SU-DHL-6 (cell line): ENCODE data around the gene STAT5A.

Source experiments
- EZH2phosphoT487 ChIP-seq: fragments of 200-600 bp; sonication (generic), shearing (Covaris generic); conservative IDR thresholded peaks from 2 replicates; pipeline ENCODE4 v1.6.1; 2018; ENCODE audit warnings: mild to moderate bottlenecking, antibody characterized with exemption, low read length, moderate library complexity, mixed read lengths
- TF ChIP-seq, protein P1 (sequence below): fragments of 200-600 bp; sonication (generic); IDR thresholded peaks from one replicate; pipeline ENCODE4 v1.5.1; 2017; ENCODE audit warnings: antibody characterized with exemption, mild to moderate bottlenecking, low read length, moderate library complexity; ENCODE audit not compliant: insufficient read depth, poor library complexity, severe bottlenecking

DNA sequence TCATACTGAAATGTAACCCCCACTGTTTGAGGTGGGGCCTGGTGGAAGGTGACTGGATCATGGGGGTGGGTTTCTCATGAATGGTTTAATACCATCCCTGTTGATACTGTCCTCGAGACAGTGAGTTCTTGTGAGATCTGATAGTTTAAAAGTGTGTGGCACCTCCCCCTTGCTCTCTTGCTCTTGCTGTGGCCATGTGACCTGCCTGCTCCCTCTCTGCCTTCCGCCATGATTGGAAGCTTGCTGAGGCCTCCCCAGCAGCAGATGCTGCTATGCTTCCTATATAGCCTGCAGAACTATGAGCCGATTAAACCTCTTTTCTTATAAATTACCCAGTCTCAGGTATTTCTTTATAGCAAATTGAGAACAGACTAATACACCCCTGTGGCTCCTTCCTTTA lies 59.3 kb downstream of the STAT5A start:
- TF ChIP-seq, protein P1, sequence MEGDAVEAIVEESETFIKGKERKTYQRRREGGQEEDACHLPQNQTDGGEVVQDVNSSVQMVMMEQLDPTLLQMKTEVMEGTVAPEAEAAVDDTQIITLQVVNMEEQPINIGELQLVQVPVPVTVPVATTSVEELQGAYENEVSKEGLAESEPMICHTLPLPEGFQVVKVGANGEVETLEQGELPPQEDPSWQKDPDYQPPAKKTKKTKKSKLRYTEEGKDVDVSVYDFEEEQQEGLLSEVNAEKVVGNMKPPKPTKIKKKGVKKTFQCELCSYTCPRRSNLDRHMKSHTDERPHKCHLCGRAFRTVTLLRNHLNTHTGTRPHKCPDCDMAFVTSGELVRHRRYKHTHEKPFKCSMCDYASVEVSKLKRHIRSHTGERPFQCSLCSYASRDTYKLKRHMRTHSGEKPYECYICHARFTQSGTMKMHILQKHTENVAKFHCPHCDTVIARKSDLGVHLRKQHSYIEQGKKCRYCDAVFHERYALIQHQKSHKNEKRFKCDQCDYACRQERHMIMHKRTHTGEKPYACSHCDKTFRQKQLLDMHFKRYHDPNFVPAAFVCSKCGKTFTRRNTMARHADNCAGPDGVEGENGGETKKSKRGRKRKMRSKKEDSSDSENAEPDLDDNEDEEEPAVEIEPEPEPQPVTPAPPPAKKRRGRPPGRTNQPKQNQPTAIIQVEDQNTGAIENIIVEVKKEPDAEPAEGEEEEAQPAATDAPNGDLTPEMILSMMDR = no peak
- TF ChIP-seq EZH2phosphoT487 = no peak
